ENCODE measurements around the gene COL6A3.

COL6A3 gene

DNA sequence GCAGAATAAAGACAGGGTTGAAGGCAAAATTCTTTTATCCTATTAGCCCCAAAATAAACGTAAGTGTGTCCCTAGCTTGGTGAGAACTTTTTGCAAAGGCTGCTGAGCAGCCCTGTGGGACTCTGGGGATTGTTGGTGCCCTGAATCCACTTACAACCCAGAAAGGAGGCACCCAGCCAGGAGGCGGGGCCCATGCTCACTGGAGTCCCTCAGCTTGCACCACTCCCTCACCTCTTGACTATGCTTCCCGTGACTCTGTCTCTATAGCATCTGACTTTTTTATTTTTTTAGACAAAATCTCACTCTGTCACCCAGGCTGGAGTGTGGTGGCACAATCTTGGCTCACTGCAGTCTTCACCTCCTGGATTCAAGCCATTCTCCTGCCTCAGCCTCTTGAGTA, 15.8 kb upstream of the COL6A3 start:
- Histone ChIP-seq H3K9me3 (ENCODE audit: control extremely low read depth in 1 of 5, control insufficient read depth in 4 of 5, insufficient read depth in 2 of 5, low read depth in 1 of 5, low read length in 4 of 5) (no peaks in the 10 kb centered on the region), H3K27ac (ENCODE audit: insufficient read depth in 1 of 2, low read depth in 1 of 2, low read length in 2 of 2, poor library complexity in 1 of 2, severe bottlenecking in 2 of 2) (no peak overlapping the region), H3K4me3 (ENCODE audit: control insufficient read depth in 1 of 7, extremely low read depth in 1 of 7, insufficient read depth in 4 of 7, low read depth in 2 of 7, low read length in 6 of 7) (no peak overlapping the region), H3K27me3 (replicated peaks in 2 of 5; ENCODE audit: control insufficient read depth in 4 of 5, insufficient read depth in 5 of 5, low read length in 4 of 5) (no peaks in the 10 kb centered on the region), H3K36me3 (ENCODE audit: control insufficient read depth in 4 of 4, insufficient read depth in 4 of 4, low read length in 3 of 4) (no peaks in the 10 kb centered on the region), H3K4me1 (ENCODE audit: control extremely low read depth in 1 of 4, control insufficient read depth in 4 of 4, insufficient read depth in 4 of 4, low read length in 3 of 4) (peaks cover 4 to 34% (median 28%) of the 10 kb centered on the region in 4 experiments)
- ChIA-PET CTCF (interaction anchor here (0.9 to 1.9 kb wide), 6 partner anchors 9 to 46 kb away, joined by 3 to 9 read pairs (median 4); no protein-coding TSS in a partner anchor), POLR2A (no interaction called here)
- no peak for DNase-seq
- 94% methylated on average over 2 of the region's 3 CpGs for WGBS (ENCODE audit: insufficient coverage)

DNA sequence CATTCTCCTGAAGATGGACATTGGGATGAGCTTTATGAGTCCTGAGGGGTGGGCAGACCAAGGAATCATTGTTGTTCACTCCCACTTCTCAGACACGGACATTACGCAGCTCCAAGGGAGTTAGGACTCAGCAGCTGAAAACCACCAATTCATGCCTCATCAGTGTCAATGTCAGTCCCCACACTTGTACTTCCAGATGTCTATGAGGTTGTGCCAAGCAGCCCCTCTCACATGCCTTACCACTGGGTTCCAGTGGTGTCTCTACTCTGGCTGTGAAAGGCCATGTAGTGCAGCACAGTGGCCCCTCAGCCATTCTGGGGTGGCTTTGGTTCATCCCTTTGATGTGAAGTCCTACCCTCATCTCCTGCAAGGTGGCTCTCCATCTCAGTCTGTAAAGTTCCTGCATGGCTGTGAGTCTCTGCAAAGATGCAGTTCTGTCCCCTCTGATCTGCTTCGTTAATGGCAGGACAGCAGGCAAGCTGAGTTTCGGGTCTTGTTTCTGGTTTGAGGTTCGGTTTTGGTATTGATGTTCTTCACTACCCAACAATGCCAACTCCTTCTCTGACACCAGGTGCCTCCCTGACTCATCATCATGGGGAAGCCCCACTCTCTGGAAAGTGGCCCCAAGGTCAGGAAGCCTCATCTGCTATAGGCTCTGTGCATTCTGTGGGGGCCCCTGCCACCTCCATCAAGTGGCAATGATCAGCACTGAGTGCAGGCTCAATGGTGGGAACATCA, 14.0 kb upstream of the COL6A3 start:
- Histone ChIP-seq H3K4me3 (ENCODE audit: control insufficient read depth in 1 of 7, extremely low read depth in 1 of 7, insufficient read depth in 4 of 7, low read depth in 2 of 7, low read length in 6 of 7) (no peak overlapping the region), H3K36me3 (ENCODE audit: control insufficient read depth in 4 of 4, insufficient read depth in 4 of 4, low read length in 3 of 4) (no peaks in the 10 kb centered on the region), H3K27me3 (replicated peaks in 2 of 5; ENCODE audit: control insufficient read depth in 4 of 5, insufficient read depth in 5 of 5, low read length in 4 of 5) (no peaks in the 10 kb centered on the region), H3K9me3 (ENCODE audit: control extremely low read depth in 1 of 5, control insufficient read depth in 4 of 5, insufficient read depth in 2 of 5, low read depth in 1 of 5, low read length in 4 of 5) (no peaks in the 10 kb centered on the region), H3K27ac (ENCODE audit: insufficient read depth in 1 of 2, low read depth in 1 of 2, low read length in 2 of 2, poor library complexity in 1 of 2, severe bottlenecking in 2 of 2) (no peak overlapping the region), H3K4me1 (ENCODE audit: control extremely low read depth in 1 of 4, control insufficient read depth in 4 of 4, insufficient read depth in 4 of 4, low read length in 3 of 4) (peaks cover 0 to 15% (median 10%) of the 10 kb centered on the region in 4 experiments)
- 95% methylated on average over 3 of the region's 5 CpGs for WGBS (ENCODE audit: insufficient coverage)
- ChIA-PET CTCF (interaction anchor here (1.2 to 1.9 kb wide), 2 partner anchors 8 to 17 kb away, joined by 4 to 6 read pairs; no protein-coding TSS in a partner anchor), POLR2A (no interaction called here)
- no peak for DNase-seq

DNA sequence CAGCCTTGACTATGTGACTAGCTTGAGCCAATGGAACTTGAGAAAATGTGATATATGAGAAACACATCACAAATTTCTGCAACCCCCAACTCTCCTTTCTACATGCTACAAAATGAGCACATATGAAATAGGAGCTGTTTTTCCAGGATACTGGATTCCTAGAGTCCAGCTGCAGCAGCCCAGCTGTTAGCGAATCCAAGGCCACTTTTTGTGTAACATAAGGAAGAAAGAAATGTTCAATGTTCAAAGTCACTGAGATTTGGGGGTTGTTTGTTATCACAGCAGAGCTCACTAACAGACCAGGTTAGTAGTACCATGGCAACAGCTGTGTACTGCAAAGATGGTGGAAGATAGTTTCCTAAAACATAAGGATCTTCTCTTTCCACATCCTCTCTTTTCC, 12.6 kb upstream of the COL6A3 start:
- ChIA-PET CTCF (interaction anchor here (1.2 to 1.9 kb wide), 4 partner anchors 11 to 56 kb away, joined by 3 to 8 read pairs (median 4); no protein-coding TSS in a partner anchor), POLR2A (no interaction called here)
- H3K36me3 ChIP-seq (ENCODE audit: control insufficient read depth in 4 of 4, insufficient read depth in 4 of 4, low read length in 3 of 4): no peaks in the 10 kb centered on the region
- WGBS (ENCODE audit: insufficient coverage): 100% methylated on average over 1 of the region's 1 CpG
- DNase-seq: no peak
- peaks cover 0 to 9% (median 7%) of the 10 kb centered on the region in 4 experiments for H3K4me1 ChIP-seq (ENCODE audit: control extremely low read depth in 1 of 4, control insufficient read depth in 4 of 4, insufficient read depth in 4 of 4, low read length in 3 of 4)
- H3K9me3 ChIP-seq (ENCODE audit: control extremely low read depth in 1 of 5, control insufficient read depth in 4 of 5, insufficient read depth in 2 of 5, low read depth in 1 of 5, low read length in 4 of 5): no peaks in the 10 kb centered on the region
- no peaks in the 10 kb centered on the region for H3K27me3 ChIP-seq (replicated peaks in 2 of 5; ENCODE audit: control insufficient read depth in 4 of 5, insufficient read depth in 5 of 5, low read length in 4 of 5)
- no peak overlapping the region for H3K4me3 ChIP-seq (ENCODE audit: control insufficient read depth in 1 of 7, extremely low read depth in 1 of 7, insufficient read depth in 4 of 7, low read depth in 2 of 7, low read length in 6 of 7)
- no peak overlapping the region for H3K27ac ChIP-seq (ENCODE audit: insufficient read depth in 1 of 2, low read depth in 1 of 2, low read length in 2 of 2, poor library complexity in 1 of 2, severe bottlenecking in 2 of 2)

DNA sequence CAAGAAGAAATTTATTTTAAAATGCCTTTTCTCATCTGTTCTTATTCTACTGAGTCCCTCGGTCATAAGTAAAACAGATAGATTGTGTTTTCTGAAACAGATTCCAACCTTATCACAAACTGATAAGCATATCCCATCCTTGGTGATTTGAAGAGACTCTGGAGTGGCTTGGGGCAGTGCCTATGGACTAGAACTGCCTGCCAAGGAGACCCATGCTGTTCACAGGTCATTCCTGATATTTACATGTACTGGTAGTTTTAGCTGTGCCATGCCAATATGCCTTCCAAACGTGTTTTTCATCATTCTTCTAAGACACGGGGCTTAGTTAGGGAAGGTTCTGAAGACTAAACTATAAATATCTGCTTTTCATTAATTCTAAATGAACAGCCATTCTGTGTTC, 11.4 kb upstream of the COL6A3 start:
- Histone ChIP-seq H3K9me3 (ENCODE audit: control extremely low read depth in 1 of 5, control insufficient read depth in 4 of 5, insufficient read depth in 2 of 5, low read depth in 1 of 5, low read length in 4 of 5) (no peaks in the 10 kb centered on the region), H3K4me1 (ENCODE audit: control extremely low read depth in 1 of 4, control insufficient read depth in 4 of 4, insufficient read depth in 4 of 4, low read length in 3 of 4) (peaks cover 0 to 12% (median 7%) of the 10 kb centered on the region in 4 experiments), H3K4me3 (ENCODE audit: control insufficient read depth in 1 of 7, extremely low read depth in 1 of 7, insufficient read depth in 4 of 7, low read depth in 2 of 7, low read length in 6 of 7) (no peak overlapping the region), H3K36me3 (ENCODE audit: control insufficient read depth in 4 of 4, insufficient read depth in 4 of 4, low read length in 3 of 4) (no peaks in the 10 kb centered on the region), H3K27me3 (replicated peaks in 2 of 5; ENCODE audit: control insufficient read depth in 4 of 5, insufficient read depth in 5 of 5, low read length in 4 of 5) (no peaks in the 10 kb centered on the region), H3K27ac (ENCODE audit: insufficient read depth in 1 of 2, low read depth in 1 of 2, low read length in 2 of 2, poor library complexity in 1 of 2, severe bottlenecking in 2 of 2) (no peak overlapping the region)
- no peak for DNase-seq
- POLR2A ChIA-PET: no interaction called here
- CTCF ChIA-PET: interaction anchor here (1.9 kb wide), 1 partner anchor 50 kb away, joined by 5 read pairs; no protein-coding TSS in a partner anchor
- 86% methylated on average over 1 of the region's 3 CpGs for WGBS (ENCODE audit: insufficient coverage)

DNA sequence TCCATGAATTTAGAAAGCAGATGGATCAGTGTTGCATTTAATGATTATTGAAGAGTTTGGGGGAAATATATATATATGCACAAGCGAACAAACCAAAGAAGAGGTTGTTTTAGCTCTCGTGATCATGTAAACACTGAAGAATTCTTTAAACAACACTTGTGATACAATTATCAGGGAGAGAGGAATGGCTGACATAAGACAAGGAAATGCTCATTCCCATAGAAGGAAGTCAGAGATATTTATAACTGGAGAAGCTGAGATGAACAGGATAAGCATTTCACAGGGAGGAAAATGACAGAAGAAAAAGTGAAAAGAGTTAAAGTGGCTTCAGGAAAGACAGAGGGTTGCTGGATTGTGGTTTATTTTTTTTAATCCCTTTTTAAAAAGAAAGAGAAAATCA, 10.6 kb upstream of the COL6A3 start:
- no peak overlapping the region for H3K27ac ChIP-seq (ENCODE audit: insufficient read depth in 1 of 2, low read depth in 1 of 2, low read length in 2 of 2, poor library complexity in 1 of 2, severe bottlenecking in 2 of 2)
- no peak overlapping the region for H3K4me3 ChIP-seq (ENCODE audit: control insufficient read depth in 1 of 7, extremely low read depth in 1 of 7, insufficient read depth in 4 of 7, low read depth in 2 of 7, low read length in 6 of 7)
- no peaks in the 10 kb centered on the region for H3K9me3 ChIP-seq (ENCODE audit: control extremely low read depth in 1 of 5, control insufficient read depth in 4 of 5, insufficient read depth in 2 of 5, low read depth in 1 of 5, low read length in 4 of 5)
- no peak for DNase-seq
- WGBS (ENCODE audit: insufficient coverage): 100% methylated on average over 2 of the region's 2 CpGs
- POLR2A ChIA-PET: no interaction called here
- no peaks in the 10 kb centered on the region for H3K36me3 ChIP-seq (ENCODE audit: control insufficient read depth in 4 of 4, insufficient read depth in 4 of 4, low read length in 3 of 4)
- CTCF ChIA-PET: interaction anchor here (1.9 to 4.4 kb wide), 2 partner anchors 45 to 51 kb away, joined by 5 to 32 read pairs; no protein-coding TSS in a partner anchor
- H3K27me3 ChIP-seq (replicated peaks in 2 of 5; ENCODE audit: control insufficient read depth in 4 of 5, insufficient read depth in 5 of 5, low read length in 4 of 5): peaks cover 0 to 3% (median 0%) of the 10 kb centered on the region in 5 experiments
- peaks cover 0 to 12% (median 7%) of the 10 kb centered on the region in 4 experiments for H3K4me1 ChIP-seq (ENCODE audit: control extremely low read depth in 1 of 4, control insufficient read depth in 4 of 4, insufficient read depth in 4 of 4, low read length in 3 of 4)

DNA sequence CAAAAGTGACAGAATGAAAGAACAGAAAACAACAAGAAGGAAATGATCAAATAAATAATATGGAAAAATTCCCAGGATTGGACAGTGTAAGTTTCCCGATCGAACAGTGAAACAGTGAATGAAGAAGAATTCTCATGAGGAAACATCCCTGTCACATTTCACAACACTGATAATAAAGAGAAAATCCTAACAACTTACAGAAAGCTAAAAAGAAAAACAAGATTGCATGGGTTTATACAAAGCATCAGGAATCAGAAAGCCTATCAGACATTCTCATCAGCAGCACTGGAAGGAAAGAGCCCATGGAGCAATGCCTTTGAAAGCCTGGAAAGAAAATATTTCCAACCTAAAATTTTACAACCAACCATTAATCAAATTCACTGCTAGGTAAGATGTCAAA, 9.9 kb upstream of the COL6A3 start:
- Histone ChIP-seq H3K9me3 (ENCODE audit: control extremely low read depth in 1 of 5, control insufficient read depth in 4 of 5, insufficient read depth in 2 of 5, low read depth in 1 of 5, low read length in 4 of 5) (no peaks in the 10 kb centered on the region), H3K27ac (ENCODE audit: insufficient read depth in 1 of 2, low read depth in 1 of 2, low read length in 2 of 2, poor library complexity in 1 of 2, severe bottlenecking in 2 of 2) (no peak overlapping the region), H3K27me3 (replicated peaks in 2 of 5; ENCODE audit: control insufficient read depth in 4 of 5, insufficient read depth in 5 of 5, low read length in 4 of 5) (peaks cover 0 to 4% (median 0%) of the 10 kb centered on the region in 5 experiments), H3K4me3 (ENCODE audit: control insufficient read depth in 1 of 7, extremely low read depth in 1 of 7, insufficient read depth in 4 of 7, low read depth in 2 of 7, low read length in 6 of 7) (no peak overlapping the region), H3K36me3 (ENCODE audit: control insufficient read depth in 4 of 4, insufficient read depth in 4 of 4, low read length in 3 of 4) (no peaks in the 10 kb centered on the region), H3K4me1 (ENCODE audit: control extremely low read depth in 1 of 4, control insufficient read depth in 4 of 4, insufficient read depth in 4 of 4, low read length in 3 of 4) (peaks cover 0 to 8% (median 4%) of the 10 kb centered on the region in 4 experiments)
- DNase-seq: no peak
- WGBS (ENCODE audit: insufficient coverage): no CpG with 5 or more reads among the region's 2 CpGs
- CTCF ChIA-PET: interaction anchor here (0.6 to 4.4 kb wide), 3 partner anchors 46 to 963 kb away, joined by 3 to 32 read pairs (median 5); no protein-coding TSS in a partner anchor
- POLR2A ChIA-PET: interaction anchor here (0.6 kb wide), 1 partner anchor 21 kb away, joined by 4 read pairs; no protein-coding TSS in a partner anchor

DNA sequence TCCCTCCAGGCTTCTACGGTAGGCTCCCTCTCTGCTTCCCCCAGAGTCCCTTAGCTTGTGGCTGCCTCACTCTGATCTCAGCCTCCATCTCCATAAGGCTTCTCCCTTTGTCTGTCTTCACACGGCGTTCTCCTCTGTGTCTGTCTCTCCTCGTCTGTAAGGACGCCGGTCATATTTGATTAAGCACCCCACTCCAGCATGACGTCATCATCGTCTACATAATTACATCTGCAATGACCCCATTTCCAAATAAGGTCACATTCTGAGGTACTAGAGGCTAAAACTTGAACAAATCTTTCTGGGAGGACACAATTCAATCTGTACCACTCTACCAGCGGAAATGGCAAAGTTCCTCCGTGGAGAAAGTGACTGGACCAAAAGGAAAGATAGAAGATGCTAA, 8.3 kb upstream of the COL6A3 start:
- peaks cover 0 to 9% (median 0%) of the 10 kb centered on the region in 5 experiments for H3K27me3 ChIP-seq (replicated peaks in 2 of 5; ENCODE audit: control insufficient read depth in 4 of 5, insufficient read depth in 5 of 5, low read length in 4 of 5)
- ChIA-PET POLR2A (no interaction called here), CTCF (interaction anchor here (0.9 to 5.1 kb wide), 17 partner anchors 8 to 165 kb away, joined by 3 to 45 read pairs (median 7); no protein-coding TSS in a partner anchor)
- H3K4me1 ChIP-seq (ENCODE audit: control extremely low read depth in 1 of 4, control insufficient read depth in 4 of 4, insufficient read depth in 4 of 4, low read length in 3 of 4): peaks cover 0 to 8% (median 3%) of the 10 kb centered on the region in 4 experiments
- no peak for DNase-seq
- H3K9me3 ChIP-seq (ENCODE audit: control extremely low read depth in 1 of 5, control insufficient read depth in 4 of 5, insufficient read depth in 2 of 5, low read depth in 1 of 5, low read length in 4 of 5): no peaks in the 10 kb centered on the region
- H3K36me3 ChIP-seq (ENCODE audit: control insufficient read depth in 4 of 4, insufficient read depth in 4 of 4, low read length in 3 of 4): no peaks in the 10 kb centered on the region
- H3K27ac ChIP-seq (ENCODE audit: insufficient read depth in 1 of 2, low read depth in 1 of 2, low read length in 2 of 2, poor library complexity in 1 of 2, severe bottlenecking in 2 of 2): no peak overlapping the region
- H3K4me3 ChIP-seq (ENCODE audit: control insufficient read depth in 1 of 7, extremely low read depth in 1 of 7, insufficient read depth in 4 of 7, low read depth in 2 of 7, low read length in 6 of 7): no peak overlapping the region
- WGBS (ENCODE audit: insufficient coverage): 94% methylated on average over 8 of the region's 10 CpGs
